Peyer's patch (tissue), 4 donors: ENCODE measurements around the gene SYNGR1.

Experiments used
- POLR2A ChIP-seq, 2 donors: fragments of 450-650 bp; IDR thresholded peaks; one replicate each; pipeline ENCODE4 v1.5.1; 2017; ENCODE audit warnings: antibody characterized with exemption in 2 of 2, mild to moderate bottlenecking in 2 of 2, moderate library complexity in 2 of 2
- TF ChIP-seq, protein P1 (sequence below), 6 experiments: fragments of 450-650 bp in 4 of 6; fragments of 200-600 bp in 2 of 6; sonication (generic) in 1 of 6; IDR thresholded peaks; one replicate each; pipeline ENCODE4 v1.5.1; 2017 to 2019; ENCODE audit warnings: antibody characterized with exemption in 6 of 6, mild to moderate bottlenecking in 3 of 6, moderate library complexity in 1 of 6

DNA sequence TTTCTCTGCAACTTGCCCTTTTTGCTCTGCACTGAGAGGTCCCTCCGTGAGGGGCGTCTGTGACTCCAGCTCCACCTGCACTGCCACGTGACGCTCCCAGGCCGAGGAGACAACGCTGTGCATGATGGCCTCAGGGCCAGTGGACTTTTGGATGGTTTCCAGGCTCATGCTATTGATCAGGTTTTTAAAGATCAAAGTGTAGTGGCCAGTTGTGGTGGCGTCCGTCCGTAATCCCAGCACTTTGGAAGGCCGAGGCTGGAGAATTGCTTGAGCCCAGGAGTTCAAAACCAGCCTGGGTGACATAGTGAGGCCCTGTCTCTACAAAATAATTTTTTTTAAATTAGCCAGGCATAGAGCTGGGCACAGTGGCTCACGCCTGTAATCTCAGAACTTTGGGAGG lies 46.4 kb upstream of the SYNGR1 start:
- TF ChIP-seq, protein P1, sequence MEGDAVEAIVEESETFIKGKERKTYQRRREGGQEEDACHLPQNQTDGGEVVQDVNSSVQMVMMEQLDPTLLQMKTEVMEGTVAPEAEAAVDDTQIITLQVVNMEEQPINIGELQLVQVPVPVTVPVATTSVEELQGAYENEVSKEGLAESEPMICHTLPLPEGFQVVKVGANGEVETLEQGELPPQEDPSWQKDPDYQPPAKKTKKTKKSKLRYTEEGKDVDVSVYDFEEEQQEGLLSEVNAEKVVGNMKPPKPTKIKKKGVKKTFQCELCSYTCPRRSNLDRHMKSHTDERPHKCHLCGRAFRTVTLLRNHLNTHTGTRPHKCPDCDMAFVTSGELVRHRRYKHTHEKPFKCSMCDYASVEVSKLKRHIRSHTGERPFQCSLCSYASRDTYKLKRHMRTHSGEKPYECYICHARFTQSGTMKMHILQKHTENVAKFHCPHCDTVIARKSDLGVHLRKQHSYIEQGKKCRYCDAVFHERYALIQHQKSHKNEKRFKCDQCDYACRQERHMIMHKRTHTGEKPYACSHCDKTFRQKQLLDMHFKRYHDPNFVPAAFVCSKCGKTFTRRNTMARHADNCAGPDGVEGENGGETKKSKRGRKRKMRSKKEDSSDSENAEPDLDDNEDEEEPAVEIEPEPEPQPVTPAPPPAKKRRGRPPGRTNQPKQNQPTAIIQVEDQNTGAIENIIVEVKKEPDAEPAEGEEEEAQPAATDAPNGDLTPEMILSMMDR (IDR thresholded peaks at IDR 0.05): no peak
- TF ChIP-seq POLR2A (IDR thresholded peaks at IDR 0.05): no peak
